ENCODE results near the gene MYO1D. TPM values are rescaled to one million over a fixed set of nuclear protein-coding genes. Genes with fewer than 3 reads are reported as not detected.
"Not testable (repeated sequence)": the region's sequence is repeated elsewhere in the genome, so short reads cannot be mapped to it uniquely, and the experiment has no call there.

Gene MYO1D
- total RNA-seq, 1 donor from 2014 or later = 12.1 TPM

GRCh38 chr17:32464374-32464773, 412.6 kb downstream of the MYO1D start:
- no peak for DNase-seq (ENCODE audit: low spot score)
- Mint-ChIP-seq H3K4me3 (no peak overlapping the region), H3K27me3 (ENCODE audit: insufficient read depth) (no peaks in the 10 kb centered on the region), H3K4me1 (ENCODE audit: low read depth) (peaks cover 12% of the 10 kb centered on the region), H3K27ac (no peak overlapping the region), H3K36me3 (ENCODE audit: low read depth) (peaks cover 54% of the 10 kb centered on the region), H3K9me3 (no peaks in the 10 kb centered on the region)
- intact Hi-C loops (cut with micrococcal nuclease) = loop anchor here (2.0 kb wide), 1 partner anchor 22 kb away; the partner anchor contains the start of gene CDK5R1

DNA sequence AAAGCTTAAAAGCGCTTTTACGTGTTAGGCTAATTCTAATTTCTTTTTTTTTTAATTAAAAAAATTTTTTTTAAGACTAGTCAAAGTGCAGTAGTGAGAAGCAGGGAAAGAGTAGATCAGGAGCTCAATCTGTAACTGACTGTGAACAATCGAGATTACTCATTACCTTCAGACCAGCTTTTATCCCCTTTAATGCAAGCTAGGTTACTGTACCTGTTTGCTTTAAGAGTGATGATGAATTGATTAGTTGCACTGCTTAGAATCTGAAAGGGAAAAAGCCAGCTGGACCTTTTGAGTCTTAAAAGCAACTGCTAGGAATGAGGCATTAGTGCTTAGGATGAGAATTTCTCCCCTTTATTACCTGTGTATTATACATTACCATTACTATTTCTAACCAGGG, 413.6 kb downstream of the MYO1D start:
- peaks cover 16% of the 10 kb centered on the region for H3K4me1 Mint-ChIP-seq (ENCODE audit: low read depth)
- no peaks in the 10 kb centered on the region for H3K9me3 Mint-ChIP-seq
- H3K4me3 Mint-ChIP-seq = no peak overlapping the region
- peaks cover 52% of the 10 kb centered on the region for H3K36me3 Mint-ChIP-seq (ENCODE audit: low read depth)
- H3K27me3 Mint-ChIP-seq (ENCODE audit: insufficient read depth) = no peaks in the 10 kb centered on the region
- DNase-seq (ENCODE audit: low spot score) = no peak
- no peak overlapping the region for H3K27ac Mint-ChIP-seq
- intact Hi-C loops (cut with micrococcal nuclease) = no loop called here

GRCh38 chr17:32461853-32462617, 414.9 kb downstream of the MYO1D start:
- no peak overlapping the region for H3K27ac Mint-ChIP-seq
- no peak overlapping the region for H3K4me3 Mint-ChIP-seq
- H3K4me1 Mint-ChIP-seq (ENCODE audit: low read depth) = peaks cover 27% of the 10 kb centered on the region
- no peaks in the 10 kb centered on the region for H3K27me3 Mint-ChIP-seq (ENCODE audit: insufficient read depth)
- DNase-seq (ENCODE audit: low spot score) = peak; percentile 45
- intact Hi-C loops (cut with micrococcal nuclease) = loop anchor here (1.0 to 2.0 kb wide), 4 partner anchors 18 to 293 kb away; partner anchors contain the start of gene PSMD11
- H3K9me3 Mint-ChIP-seq = no peaks in the 10 kb centered on the region
- H3K36me3 Mint-ChIP-seq (ENCODE audit: low read depth) = peaks cover 54% of the 10 kb centered on the region

DNA sequence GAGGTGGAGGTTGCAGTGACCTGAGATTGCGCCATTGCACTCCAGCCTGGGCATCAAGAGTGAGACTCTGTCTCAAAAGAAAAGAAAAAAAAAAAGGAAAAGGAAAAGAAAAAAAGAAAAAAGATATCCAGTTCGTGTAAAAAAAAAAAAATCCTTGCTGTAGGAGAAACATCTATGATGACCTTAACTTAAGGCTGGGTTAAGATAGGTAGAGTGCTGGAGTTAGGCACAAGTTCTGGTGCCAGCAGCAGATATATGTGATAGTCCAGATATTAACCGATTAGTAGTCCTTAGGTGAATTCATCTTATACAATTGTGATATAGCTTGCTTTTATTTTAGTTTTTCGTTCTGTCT, 415.4 kb downstream of the MYO1D start:
- Mint-ChIP-seq H3K9me3 (no peaks in the 10 kb centered on the region), H3K27me3 (ENCODE audit: insufficient read depth) (no peaks in the 10 kb centered on the region), H3K4me1 (ENCODE audit: low read depth) (peaks cover 27% of the 10 kb centered on the region), H3K36me3 (ENCODE audit: low read depth) (peaks cover 53% of the 10 kb centered on the region), H3K27ac (no peak overlapping the region), H3K4me3 (no peak overlapping the region)
- intact Hi-C loops (cut with micrococcal nuclease) = loop anchor here (1.0 to 2.0 kb wide), 2 partner anchors 17 to 209 kb away; partner anchors contain the start of gene PSMD11
- no peak for DNase-seq (ENCODE audit: low spot score)

- H3K36me3 Mint-ChIP-seq (ENCODE audit: low read depth) = peaks cover 51% of the 10 kb centered on the region
- no peaks in the 10 kb centered on the region for H3K9me3 Mint-ChIP-seq
- intact Hi-C loops (cut with micrococcal nuclease) = loop anchor here (2.0 kb wide), 1 partner anchor 207 kb away; no protein-coding TSS in a partner anchor
- H3K4me1 Mint-ChIP-seq (ENCODE audit: low read depth) = peaks cover 30% of the 10 kb centered on the region
- H3K27me3 Mint-ChIP-seq (ENCODE audit: insufficient read depth) = no peaks in the 10 kb centered on the region
- no peak for DNase-seq (ENCODE audit: low spot score)
- H3K27ac Mint-ChIP-seq = peak overlapping the region; percentile 12
- no peak overlapping the region for H3K4me3 Mint-ChIP-seq
These were observed 416.9 kb downstream of the MYO1D start for GRCh38 chr17:32460054-32460453.

DNA sequence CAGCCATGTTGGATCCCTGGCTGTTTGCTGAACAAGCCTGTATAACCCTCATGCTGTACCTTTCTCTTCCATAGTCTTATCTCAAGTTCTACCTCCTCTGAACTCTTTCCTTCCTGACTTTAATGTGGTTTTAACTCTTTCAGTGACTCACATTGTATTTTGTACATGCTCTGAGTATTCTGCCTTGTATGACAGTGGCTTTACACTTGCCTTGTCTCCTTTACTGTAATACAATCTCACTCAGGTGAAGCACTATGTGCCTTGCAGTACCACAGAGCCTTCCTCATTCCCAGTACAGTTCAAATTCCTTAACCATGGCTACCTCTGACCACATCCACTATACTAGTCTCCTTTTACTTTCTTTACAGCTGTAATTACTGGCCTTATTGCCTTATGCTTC, 418.6 kb downstream of the MYO1D start:
- peak overlapping the region; percentile 3 for H3K27ac Mint-ChIP-seq
- H3K4me1 Mint-ChIP-seq (ENCODE audit: low read depth) = peaks cover 32% of the 10 kb centered on the region
- DNase-seq (ENCODE audit: low spot score) = no peak
- intact Hi-C loops (cut with micrococcal nuclease) = no loop called here
- no peaks in the 10 kb centered on the region for H3K9me3 Mint-ChIP-seq
- no peaks in the 10 kb centered on the region for H3K27me3 Mint-ChIP-seq (ENCODE audit: insufficient read depth)
- H3K36me3 Mint-ChIP-seq (ENCODE audit: low read depth) = peaks cover 62% of the 10 kb centered on the region
- H3K4me3 Mint-ChIP-seq = no peak overlapping the region

DNA sequence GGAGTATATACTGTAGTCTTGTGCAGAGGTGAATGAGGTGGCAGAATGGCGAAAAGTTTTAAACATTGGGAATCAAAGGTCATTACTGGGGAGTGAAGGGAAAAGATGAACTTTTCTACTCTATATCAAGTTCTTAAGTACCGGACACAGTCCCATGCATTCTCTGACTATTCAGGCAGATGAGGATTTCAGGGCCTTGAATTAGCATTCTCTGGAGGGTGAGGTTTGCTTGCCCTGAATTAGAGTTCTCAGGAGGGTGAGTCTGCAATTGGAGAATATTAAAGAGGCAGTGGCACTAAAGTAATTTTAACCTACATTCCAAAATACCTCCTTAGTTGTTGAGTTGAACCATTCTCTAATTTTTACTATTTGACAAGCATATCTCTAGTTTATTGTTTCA, 423.6 kb downstream of the MYO1D start:
- H3K36me3 Mint-ChIP-seq (ENCODE audit: low read depth) = peaks cover 66% of the 10 kb centered on the region
- H3K4me3 Mint-ChIP-seq = no peak overlapping the region
- no peaks in the 10 kb centered on the region for H3K27me3 Mint-ChIP-seq (ENCODE audit: insufficient read depth)
- no peak overlapping the region for H3K27ac Mint-ChIP-seq
- no peaks in the 10 kb centered on the region for H3K9me3 Mint-ChIP-seq
- DNase-seq (ENCODE audit: low spot score) = no peak
- peaks cover 16% of the 10 kb centered on the region for H3K4me1 Mint-ChIP-seq (ENCODE audit: low read depth)
- intact Hi-C loops (cut with micrococcal nuclease) = no loop called here

- H3K27me3 Mint-ChIP-seq (ENCODE audit: insufficient read depth) = no peaks in the 10 kb centered on the region
- H3K27ac Mint-ChIP-seq = no peak overlapping the region
- H3K36me3 Mint-ChIP-seq (ENCODE audit: low read depth) = peaks cover 60% of the 10 kb centered on the region
- no peak overlapping the region for H3K4me3 Mint-ChIP-seq
- no peak for DNase-seq (ENCODE audit: low spot score)
- H3K4me1 Mint-ChIP-seq (ENCODE audit: low read depth) = peaks cover 9% of the 10 kb centered on the region
- no peaks in the 10 kb centered on the region for H3K9me3 Mint-ChIP-seq
- intact Hi-C loops (cut with micrococcal nuclease) = no loop called here
These were observed 424.6 kb downstream of the MYO1D start for GRCh38 chr17:32452281-32452680.

DNA sequence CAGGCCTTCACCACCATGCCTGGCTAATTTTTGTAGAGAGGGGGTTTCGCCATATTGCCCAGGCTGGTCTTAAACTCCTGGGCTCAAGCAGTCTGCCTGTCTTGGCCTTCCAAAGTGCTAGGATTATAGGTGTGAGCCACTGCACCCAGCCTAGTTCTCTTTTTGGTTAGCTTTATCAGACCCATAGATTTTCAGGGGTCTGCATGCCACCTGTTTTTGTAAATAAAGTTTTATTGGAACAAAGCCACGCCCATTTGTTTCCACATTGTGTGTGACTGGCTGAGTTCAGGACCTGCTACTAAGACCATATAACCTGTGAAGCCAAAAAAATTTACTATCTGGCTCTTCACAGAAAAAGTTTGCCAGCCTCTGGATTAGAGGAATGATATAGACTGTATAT, 425.0 kb downstream of the MYO1D start:
- intact Hi-C loops (cut with micrococcal nuclease) = no loop called here

GRCh38 chr17:32450379-32450778, 426.5 kb downstream of the MYO1D start:
- DNase-seq (ENCODE audit: low spot score); H3K4me3 Mint-ChIP-seq; H3K27ac Mint-ChIP-seq; intact Hi-C loops (cut with micrococcal nuclease); H3K9me3 Mint-ChIP-seq; H3K27me3 Mint-ChIP-seq (ENCODE audit: insufficient read depth): not testable (repeated sequence)
- peaks cover 67% of the 10 kb centered on the region for H3K36me3 Mint-ChIP-seq (ENCODE audit: low read depth)
- peaks cover 27% of the 10 kb centered on the region for H3K4me1 Mint-ChIP-seq (ENCODE audit: low read depth)

More for the DNA sequence above, 425.0 kb downstream of the MYO1D start:
- Mint-ChIP-seq H3K4me3 (no peak overlapping the region), H3K4me1 (ENCODE audit: low read depth) (peaks cover 12% of the 10 kb centered on the region), H3K27me3 (ENCODE audit: insufficient read depth) (no peaks in the 10 kb centered on the region), H3K9me3 (no peaks in the 10 kb centered on the region), H3K36me3 (ENCODE audit: low read depth) (peaks cover 60% of the 10 kb centered on the region), H3K27ac (no peak overlapping the region)
- no peak for DNase-seq (ENCODE audit: low spot score)

GRCh38 chr17:32449963-32450362, 427.0 kb downstream of the MYO1D start:
- no peak for DNase-seq (ENCODE audit: low spot score)
- Mint-ChIP-seq H3K9me3 (no peaks in the 10 kb centered on the region), H3K27me3 (ENCODE audit: insufficient read depth) (no peaks in the 10 kb centered on the region), H3K4me3 (no peak overlapping the region), H3K27ac (no peak overlapping the region), H3K4me1 (ENCODE audit: low read depth) (peaks cover 25% of the 10 kb centered on the region), H3K36me3 (ENCODE audit: low read depth) (peaks cover 67% of the 10 kb centered on the region)
- intact Hi-C loops (cut with micrococcal nuclease) = no loop called here

- no peak for DNase-seq (ENCODE audit: low spot score)
- Mint-ChIP-seq H3K9me3 (no peaks in the 10 kb centered on the region), H3K4me3 (peak overlapping the region; percentile 94), H3K36me3 (ENCODE audit: low read depth) (peaks cover 40% of the 10 kb centered on the region), H3K27me3 (ENCODE audit: insufficient read depth) (peaks cover 5% of the 10 kb centered on the region), H3K4me1 (ENCODE audit: low read depth) (peaks cover 28% of the 10 kb centered on the region), H3K27ac (peak overlapping the region; percentile 22)
- intact Hi-C loops (cut with micrococcal nuclease) = no loop called here
These were observed 430.0 kb downstream of the MYO1D start for GRCh38 chr17:32446949-32447348.

DNA sequence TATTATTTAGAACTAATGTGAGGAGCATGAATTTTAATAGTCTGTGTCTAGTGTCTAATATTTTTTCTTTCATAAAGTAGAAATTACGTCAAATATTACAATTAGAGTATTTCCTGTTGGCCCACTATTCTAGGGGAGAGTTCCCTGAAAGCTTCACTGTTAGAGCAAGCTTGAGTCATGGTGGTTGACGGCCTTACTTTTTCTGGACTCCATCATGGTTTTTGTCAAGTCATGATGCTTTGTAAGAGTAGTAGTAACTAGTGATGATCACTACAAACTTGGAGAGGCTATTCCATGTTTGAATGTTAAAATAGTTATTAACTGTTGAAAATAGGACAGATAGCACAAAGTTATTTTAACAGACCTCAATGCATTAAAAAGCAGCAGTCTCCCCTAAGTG, 431.0 kb downstream of the MYO1D start:
- Mint-ChIP-seq H3K27ac (no peak overlapping the region), H3K36me3 (ENCODE audit: low read depth) (peaks cover 35% of the 10 kb centered on the region), H3K4me3 (peak overlapping the region; percentile 94), H3K27me3 (ENCODE audit: insufficient read depth) (peaks cover 5% of the 10 kb centered on the region), H3K9me3 (no peaks in the 10 kb centered on the region), H3K4me1 (ENCODE audit: low read depth) (peaks cover 28% of the 10 kb centered on the region)
- no peak for DNase-seq (ENCODE audit: low spot score)
- intact Hi-C loops (cut with micrococcal nuclease) = no loop called here

All from activated T-helper 1 cell treated with anti-CD3 and anti-CD28 coated beads, Interleukin-12 subunit alpha, Interleukin-12 subunit beta, Interleukin-2, Interleukin-4 antibody, amounts not matched to agents 30 ng/mL and 10 ng/mL and 1 ng/mL, durations not matched to agents 14 hours and 24 hours and 36 hours (primary cell).